GM10266 (cell line): ENCODE results near the gene MS4A7.

Experiments used
- DNase-seq: peaks from one replicate; pipeline ENCODE4 v3.0.0; 2012; ENCODE audit errors: extremely low spot score
- CTCF ChIP-seq: IDR thresholded peaks from 2 replicates; pipeline ENCODE4 v1.5.1; 2012; ENCODE audit warnings: mild to moderate bottlenecking, low read depth; ENCODE audit not compliant: control insufficient read depth, insufficient read depth; ENCODE audit errors: missing control alignments

The MS4A7 gene, protein sequence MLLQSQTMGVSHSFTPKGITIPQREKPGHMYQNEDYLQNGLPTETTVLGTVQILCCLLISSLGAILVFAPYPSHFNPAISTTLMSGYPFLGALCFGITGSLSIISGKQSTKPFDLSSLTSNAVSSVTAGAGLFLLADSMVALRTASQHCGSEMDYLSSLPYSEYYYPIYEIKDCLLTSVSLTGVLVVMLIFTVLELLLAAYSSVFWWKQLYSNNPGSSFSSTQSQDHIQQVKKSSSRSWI

GRCh38 chr11:60378354-60378753 is at the start of gene MS4A7:
Gene MS4A7, plus strand, starts transcription at chr11:60378532. Its CDS starts 4,610 bp downstream, at chr11:60383142.
- peak; percentile 14 for TF ChIP-seq CTCF
- peak; percentile 66 for DNase-seq

GRCh38 chr11:60332846-60333245 is 45.5 kb upstream of the MS4A7 start:
- no peak for DNase-seq
- TF ChIP-seq CTCF, result no peak

- peak; percentile 81 for TF ChIP-seq CTCF
- peak; percentile 51 for DNase-seq
These were observed 44.2 kb upstream of the MS4A7 start for GRCh38 chr11:60334005-60334620.

GRCh38 chr11:60336767-60337391 is 41.5 kb upstream of the MS4A7 start:
- TF ChIP-seq CTCF, result no peak
- DNase-seq, result no peak

- TF ChIP-seq CTCF, result no peak
- no peak for DNase-seq
These were observed 40.3 kb upstream of the MS4A7 start for GRCh38 chr11:60338053-60338452.

GRCh38 chr11:60339356-60339755 is 39.0 kb upstream of the MS4A7 start:
- DNase-seq, result no peak
- no peak for TF ChIP-seq CTCF
